ENCODE data around the gene HIPK1. TPM values are rescaled to one million over a fixed set of nuclear protein-coding genes. Genes with fewer than 3 reads are reported as not detected.
A peak's percentile ranks its signal among the peaks of the same experiment; 100 is the strongest.

HIPK1 gene
- total and polyA plus RNA-seq, 2 of the 13 experiments (the other 11 are each of a cell fraction or from before 2014, with no cell fraction given), result 20.8 to 33.4 TPM

DNA sequence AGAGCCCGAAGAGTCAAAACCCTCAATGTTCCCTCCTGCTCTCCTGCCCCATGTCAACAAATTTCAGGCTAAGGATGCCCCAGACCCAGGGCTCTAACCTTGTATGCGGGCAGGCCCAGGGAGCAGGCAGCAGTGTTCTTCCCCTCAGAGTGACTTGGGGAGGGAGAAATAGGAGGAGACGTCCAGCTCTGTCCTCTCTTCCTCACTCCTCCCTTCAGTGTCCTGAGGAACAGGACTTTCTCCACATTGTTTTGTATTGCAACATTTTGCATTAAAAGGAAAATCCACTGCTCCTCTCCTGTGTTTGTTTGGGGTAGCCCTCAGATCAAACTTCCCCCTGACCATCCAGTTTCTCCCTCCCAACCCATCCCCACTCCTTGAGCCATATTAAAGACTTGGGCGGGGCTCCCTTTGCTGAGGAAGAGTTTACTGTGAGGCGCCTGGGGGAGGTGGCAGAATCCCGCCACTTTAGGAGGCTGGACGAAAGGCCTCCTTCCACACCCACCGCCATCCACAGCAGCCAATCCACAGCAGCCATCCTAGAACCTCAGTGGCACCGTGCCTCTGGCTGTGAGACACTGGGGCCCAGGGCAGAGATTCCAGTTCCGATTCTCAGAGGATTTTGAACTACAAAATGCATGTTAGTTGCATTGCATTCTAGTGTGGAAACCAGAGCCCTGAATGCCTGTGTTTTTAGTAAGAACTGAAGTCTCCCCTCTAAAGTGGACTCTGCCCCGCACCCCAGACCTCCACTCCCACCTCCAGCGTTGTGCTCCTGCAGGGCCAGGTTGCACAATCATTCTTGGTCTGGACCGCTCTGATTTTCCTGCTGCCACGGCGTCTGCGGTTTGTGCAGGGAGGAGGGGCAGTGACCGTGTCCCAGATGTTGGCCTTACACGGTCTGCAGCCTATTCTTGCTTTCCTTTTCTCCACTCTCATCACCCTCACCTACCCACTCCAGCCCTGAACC is 53.1 kb downstream of the HIPK1 start (continued):
- TF ChIP-seq, protein P1, sequence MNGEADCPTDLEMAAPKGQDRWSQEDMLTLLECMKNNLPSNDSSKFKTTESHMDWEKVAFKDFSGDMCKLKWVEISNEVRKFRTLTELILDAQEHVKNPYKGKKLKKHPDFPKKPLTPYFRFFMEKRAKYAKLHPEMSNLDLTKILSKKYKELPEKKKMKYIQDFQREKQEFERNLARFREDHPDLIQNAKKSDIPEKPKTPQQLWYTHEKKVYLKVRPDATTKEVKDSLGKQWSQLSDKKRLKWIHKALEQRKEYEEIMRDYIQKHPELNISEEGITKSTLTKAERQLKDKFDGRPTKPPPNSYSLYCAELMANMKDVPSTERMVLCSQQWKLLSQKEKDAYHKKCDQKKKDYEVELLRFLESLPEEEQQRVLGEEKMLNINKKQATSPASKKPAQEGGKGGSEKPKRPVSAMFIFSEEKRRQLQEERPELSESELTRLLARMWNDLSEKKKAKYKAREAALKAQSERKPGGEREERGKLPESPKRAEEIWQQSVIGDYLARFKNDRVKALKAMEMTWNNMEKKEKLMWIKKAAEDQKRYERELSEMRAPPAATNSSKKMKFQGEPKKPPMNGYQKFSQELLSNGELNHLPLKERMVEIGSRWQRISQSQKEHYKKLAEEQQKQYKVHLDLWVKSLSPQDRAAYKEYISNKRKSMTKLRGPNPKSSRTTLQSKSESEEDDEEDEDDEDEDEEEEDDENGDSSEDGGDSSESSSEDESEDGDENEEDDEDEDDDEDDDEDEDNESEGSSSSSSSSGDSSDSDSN (CRISPR knock-in tag; IDR thresholded peaks at IDR 0.05), result no peak
- TF ChIP-seq ZSCAN30 (CRISPR knock-in tag; IDR thresholded peaks at IDR 0.05) (no peak), POLR2AphosphoS2 (IDR thresholded peaks at IDR 0.05; ENCODE audit: low read depth, low read length) (no peak), TSC22D2 (CRISPR knock-in tag; IDR thresholded peaks at IDR 0.05; ENCODE audit: borderline replicate concordance) (no peak), NFKB2 (CRISPR knock-in tag; IDR thresholded peaks at IDR 0.05; ENCODE audit: borderline replicate concordance) (no peak), MXI1 (IDR thresholded peaks at IDR 0.05; ENCODE audit: borderline replicate concordance, low read depth, low read length) (no peak), KLF9 (CRISPR knock-in tag; IDR thresholded peaks at IDR 0.05; ENCODE audit: low read depth) (no peak), ZNF83 (CRISPR knock-in tag; IDR thresholded peaks at IDR 0.05; ENCODE audit: borderline replicate concordance) (no peak), ZNF335 (CRISPR knock-in tag; IDR thresholded peaks at IDR 0.05) (no peak), HMGA1 (CRISPR knock-in tag; conservative IDR thresholded peaks at IDR 0.05) (no peak), ZFP36L2 (CRISPR knock-in tag; IDR thresholded peaks at IDR 0.05) (no peak), CBFB (CRISPR knock-in tag; IDR thresholded peaks at IDR 0.05) (peak; percentile 73), MIER2 (CRISPR knock-in tag; IDR thresholded peaks at IDR 0.05) (no peak), MED13 (CRISPR knock-in tag; IDR thresholded peaks at IDR 0.05) (no peak), POLR2A (IDR thresholded peaks at IDR 0.05; ENCODE audit: insufficient read depth in 1 of 2, low read depth in 2 of 2, low read length in 2 of 2) (no peak), MAF1 (CRISPR knock-in tag; IDR thresholded peaks at IDR 0.05; ENCODE audit: borderline replicate concordance) (no peak), ZNF879 (CRISPR knock-in tag; IDR thresholded peaks at IDR 0.05) (no peak), KAT8 (CRISPR knock-in tag; IDR thresholded peaks at IDR 0.05) (no peak), PAX8 (CRISPR knock-in tag; IDR thresholded peaks at IDR 0.05; ENCODE audit: borderline replicate concordance) (no peak), RFXANK (CRISPR knock-in tag; IDR thresholded peaks at IDR 0.05) (no peak), SIX4 (CRISPR knock-in tag; IDR thresholded peaks at IDR 0.05) (no peak)
- TF ChIP-seq, protein P2, sequence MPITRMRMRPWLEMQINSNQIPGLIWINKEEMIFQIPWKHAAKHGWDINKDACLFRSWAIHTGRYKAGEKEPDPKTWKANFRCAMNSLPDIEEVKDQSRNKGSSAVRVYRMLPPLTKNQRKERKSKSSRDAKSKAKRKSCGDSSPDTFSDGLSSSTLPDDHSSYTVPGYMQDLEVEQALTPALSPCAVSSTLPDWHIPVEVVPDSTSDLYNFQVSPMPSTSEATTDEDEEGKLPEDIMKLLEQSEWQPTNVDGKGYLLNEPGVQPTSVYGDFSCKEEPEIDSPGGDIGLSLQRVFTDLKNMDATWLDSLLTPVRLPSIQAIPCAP (CRISPR knock-in tag; IDR thresholded peaks at IDR 0.05; ENCODE audit: low read depth), result no peak
- TF ChIP-seq, protein P3, sequence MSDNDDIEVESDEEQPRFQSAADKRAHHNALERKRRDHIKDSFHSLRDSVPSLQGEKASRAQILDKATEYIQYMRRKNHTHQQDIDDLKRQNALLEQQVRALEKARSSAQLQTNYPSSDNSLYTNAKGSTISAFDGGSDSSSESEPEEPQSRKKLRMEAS (IDR thresholded peaks at IDR 0.05), result 0 out of 2 replicates have a peak, but pooled peaks have one; percentile 28
- TF ChIP-seq, protein P4, sequence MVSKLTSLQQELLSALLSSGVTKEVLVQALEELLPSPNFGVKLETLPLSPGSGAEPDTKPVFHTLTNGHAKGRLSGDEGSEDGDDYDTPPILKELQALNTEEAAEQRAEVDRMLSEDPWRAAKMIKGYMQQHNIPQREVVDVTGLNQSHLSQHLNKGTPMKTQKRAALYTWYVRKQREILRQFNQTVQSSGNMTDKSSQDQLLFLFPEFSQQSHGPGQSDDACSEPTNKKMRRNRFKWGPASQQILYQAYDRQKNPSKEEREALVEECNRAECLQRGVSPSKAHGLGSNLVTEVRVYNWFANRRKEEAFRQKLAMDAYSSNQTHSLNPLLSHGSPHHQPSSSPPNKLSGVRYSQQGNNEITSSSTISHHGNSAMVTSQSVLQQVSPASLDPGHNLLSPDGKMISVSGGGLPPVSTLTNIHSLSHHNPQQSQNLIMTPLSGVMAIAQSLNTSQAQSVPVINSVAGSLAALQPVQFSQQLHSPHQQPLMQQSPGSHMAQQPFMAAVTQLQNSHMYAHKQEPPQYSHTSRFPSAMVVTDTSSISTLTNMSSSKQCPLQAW (CRISPR knock-in tag; IDR thresholded peaks at IDR 0.05), result no peak
- TF ChIP-seq, protein P5, sequence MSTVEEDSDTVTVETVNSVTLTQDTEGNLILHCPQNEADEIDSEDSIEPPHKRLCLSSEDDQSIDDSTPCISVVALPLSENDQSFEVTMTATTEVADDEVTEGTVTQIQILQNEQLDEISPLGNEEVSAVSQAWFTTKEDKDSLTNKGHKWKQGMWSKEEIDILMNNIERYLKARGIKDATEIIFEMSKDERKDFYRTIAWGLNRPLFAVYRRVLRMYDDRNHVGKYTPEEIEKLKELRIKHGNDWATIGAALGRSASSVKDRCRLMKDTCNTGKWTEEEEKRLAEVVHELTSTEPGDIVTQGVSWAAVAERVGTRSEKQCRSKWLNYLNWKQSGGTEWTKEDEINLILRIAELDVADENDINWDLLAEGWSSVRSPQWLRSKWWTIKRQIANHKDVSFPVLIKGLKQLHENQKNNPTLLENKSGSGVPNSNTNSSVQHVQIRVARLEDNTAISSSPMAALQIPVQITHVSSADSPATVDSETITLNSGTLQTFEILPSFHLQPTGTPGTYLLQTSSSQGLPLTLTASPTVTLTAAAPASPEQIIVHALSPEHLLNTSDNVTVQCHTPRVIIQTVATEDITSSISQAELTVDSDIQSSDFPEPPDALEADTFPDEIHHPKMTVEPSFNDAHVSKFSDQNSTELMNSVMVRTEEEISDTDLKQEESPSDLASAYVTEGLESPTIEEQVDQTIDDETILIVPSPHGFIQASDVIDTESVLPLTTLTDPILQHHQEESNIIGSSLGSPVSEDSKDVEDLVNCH (CRISPR knock-in tag; IDR thresholded peaks at IDR 0.05), result no peak
